D721Med (cell line): ENCODE measurements around the gene CHST13.

Source experiments
- DNase-seq: peaks from one replicate; pipeline ENCODE4 v3.0.0; 2011; ENCODE audit warnings: low spot score; ENCODE audit not compliant: insufficient read length
- FAIRE-seq: peaks from 2 replicates; lab custom pipeline; 2011; peaks lifted over from hg19 to GRCh38; lab: Jason Lieb, UNC
- CTCF ChIP-seq: IDR thresholded peaks from 2 replicates; pipeline ENCODE4 v1.5.1; 2012; ENCODE audit warnings: mild to moderate bottlenecking, control low read depth; ENCODE audit not compliant: insufficient read depth; ENCODE audit errors: missing control alignments

CHST13 gene

GRCh38 chr3:126567696-126568438 is 43.9 kb downstream of the CHST13 start:
- no peak for DNase-seq
- FAIRE-seq, result no peak
- no peak for TF ChIP-seq CTCF

GRCh38 chr3:126568776-126569342 is 44.9 kb downstream of the CHST13 start:
- DNase-seq (no peak), FAIRE-seq (no peak)
- no peak for TF ChIP-seq CTCF

GRCh38 chr3:126569390-126569975 is 45.5 kb downstream of the CHST13 start:
- no peak for TF ChIP-seq CTCF
- FAIRE-seq (no peak), DNase-seq (no peak)

GRCh38 chr3:126570103-126570541 is 46.2 kb downstream of the CHST13 start:
- no peak for FAIRE-seq
- no peak for DNase-seq
- no peak for TF ChIP-seq CTCF

- no peak for TF ChIP-seq CTCF
- no peak for FAIRE-seq
- no peak for DNase-seq
Measured at GRCh38 chr3:126571078-126571477, 47.1 kb downstream of the CHST13 start.

GRCh38 chr3:126573492-126574117 is 49.6 kb downstream of the CHST13 start:
- no peak for TF ChIP-seq CTCF
- FAIRE-seq, result no peak
- DNase-seq, result no peak
